Measurements from ENCODE around the gene RAB11FIP4. TPM values are rescaled to one million over a fixed set of nuclear protein-coding genes. Genes with fewer than 3 reads are reported as not detected.

The RAB11FIP4 gene
- total and polyA plus RNA-seq, 2 donors (not counting 3 experiments of a cell fraction or from before 2014, with no cell fraction given) = 0.08 to 0.38 TPM

- H3K9me1 ChIP-seq (replicated peaks; ENCODE audit: control insufficient read depth, extremely low read depth, insufficient read depth, low read length) = no peaks in the 10 kb centered on the region
- TF ChIP-seq POLR2AphosphoS5 (IDR thresholded peaks at IDR 0.05; ENCODE audit: insufficient read depth, low read depth, low read length) = no peak
- TF ChIP-seq JUN (IDR thresholded peaks at IDR 0.05; ENCODE audit: borderline replicate concordance, insufficient read depth, insufficient read length, low read depth) = no peak
- no peak for TF ChIP-seq FOS (IDR thresholded peaks at IDR 0.05; ENCODE audit: borderline replicate concordance, insufficient read depth, low read length)
- no peak for TF ChIP-seq MYC (IDR thresholded peaks at IDR 0.05; ENCODE audit: low read depth, low read length)
- TF ChIP-seq EZH2 (IDR thresholded peaks at IDR 0.05; ENCODE audit: borderline replicate concordance, low read depth, low read length, severe bottlenecking) = no peak
- TF ChIP-seq MAX (IDR thresholded peaks at IDR 0.05; ENCODE audit: insufficient read depth, insufficient read length) = no peak
- no peak for TF ChIP-seq CTCF (IDR thresholded peaks at IDR 0.05; ENCODE audit: extremely low read depth in 1 of 2, insufficient read depth in 1 of 2, low read depth in 1 of 2, low read length in 2 of 2)
- TF ChIP-seq GATA2 (IDR thresholded peaks at IDR 0.05; ENCODE audit: insufficient read depth, insufficient read length, low read depth, low read length) = no peak
- TF ChIP-seq POLR2A (IDR thresholded peaks at IDR 0.05; ENCODE audit: low read depth, low read length) = no peak
- dilution Hi-C loops (cut with MboI; ENCODE audit: extremely low pct_ligation_motif_present, low sequenced_read_pairs) = no loop called here
- no peaks in the 10 kb centered on the region for H4K20me1 ChIP-seq (replicated peaks; ENCODE audit: control insufficient read depth, extremely low read depth, insufficient read depth, low read length)
- CTCF ChIA-PET = interaction anchor here (1.4 to 10.2 kb wide), 5 partner anchors 10 to 320 kb away, joined by 4 to 92 read pairs (median 10); no protein-coding TSS in a partner anchor
- no peaks in the 10 kb centered on the region for H3K36me3 ChIP-seq (ENCODE audit: control insufficient read depth in 2 of 2, extremely low read depth in 1 of 2, insufficient read depth in 2 of 2, low read length in 2 of 2)
- POLR2A ChIA-PET = no interaction called here
- no peaks in the 10 kb centered on the region for H3K9me3 ChIP-seq (replicated peaks; ENCODE audit: control insufficient read depth, insufficient read depth, low read length)
- FAIRE-seq (no peak), DNase-seq (ENCODE audit: low read depth, low spot score) (no peak)
- intact Hi-C loops (cut with micrococcal nuclease) = no loop called here
- no TSS peak for BruUV-seq (replicated peaks)
- H3K27me3 ChIP-seq (ENCODE audit: control insufficient read depth in 2 of 2, insufficient read depth in 2 of 2, low read length in 2 of 2) = no peaks in the 10 kb centered on the region
- H3K27ac ChIP-seq (ENCODE audit: insufficient read depth, low read depth, low read length) = no peak overlapping the region
- no peak overlapping the region for H2AFZ ChIP-seq (ENCODE audit: low read depth, low read length)
- H3K79me2 ChIP-seq (ENCODE audit: control insufficient read depth, insufficient read depth, low read length) = no peaks in the 10 kb centered on the region
- no peak overlapping the region for H3K9ac ChIP-seq (replicated peaks; ENCODE audit: extremely low read depth, insufficient read depth, low read length)
- H3K4me1 ChIP-seq (ENCODE audit: control insufficient read depth, extremely low read depth, insufficient read depth, low read length) = no peaks in the 10 kb centered on the region
- H3K4me3 ChIP-seq (replicated peaks in 1 of 3; ENCODE audit: insufficient read depth in 1 of 3, low read depth in 1 of 3, low read length in 3 of 3) = no peak overlapping the region
- no peak overlapping the region for H3K4me2 ChIP-seq (ENCODE audit: insufficient read depth, low read length)
Observed at GRCh38 chr17:31522987-31523495, 131.6 kb downstream of the RAB11FIP4 start.
